Vagina (tissue), 2 donors: Measurements from ENCODE around the gene HOXA9. TPM values are rescaled to one million over a fixed set of nuclear protein-coding genes. Genes with fewer than 3 reads are reported as not detected.

Experiments
- DNase-seq, 2 donors: peaks; one replicate each; pipeline ENCODE4 v3.0.0-alpha.2; 2017; ENCODE audit errors: extremely low spot score in 2 of 2
- H3K27ac ChIP-seq: fragments of 200-600 bp; sonication (generic); one replicate; pipeline ENCODE4 v1.5.1; 2019
- H3K27me3 ChIP-seq: fragments of 200-600 bp; sonication (generic); one replicate; pipeline ENCODE4 v1.5.1; 2019
- H3K36me3 ChIP-seq, 2 donors: fragments of 200-600 bp; sonication (generic); one replicate each; pipeline ENCODE4 v1.5.1; 2017 to 2019
- H3K4me1 ChIP-seq: fragments of 200-600 bp; sonication (generic); one replicate; pipeline ENCODE4 v1.5.1; 2019
- H3K4me3 ChIP-seq, 2 donors: fragments of 200-600 bp; sonication (generic); 1 replicate in 1 of 2; 2 replicates in 1 of 2; pipeline ENCODE4 v1.5.1; 2016 to 2019
- H3K9me3 ChIP-seq: fragments of 200-600 bp; sonication (generic); one replicate; pipeline ENCODE4 v1.5.1; 2019
- CTCF ChIP-seq, 3 experiments: fragments of 450-650 bp in 2 of 3; fragments of 200-600 bp in 1 of 3; sonication (generic) in 1 of 3; IDR thresholded peaks; one replicate each; pipeline ENCODE4 v1.5.1; 2017 to 2019; ENCODE audit warnings: antibody characterized with exemption in 3 of 3, mild to moderate bottlenecking in 2 of 3, moderate library complexity in 2 of 3
- POLR2A ChIP-seq, 2 donors: fragments of 450-650 bp; IDR thresholded peaks; one replicate each; pipeline ENCODE4 v1.6.1; 2017; ENCODE audit warnings: antibody characterized with exemption in 2 of 2, mild to moderate bottlenecking in 2 of 2, moderate library complexity in 2 of 2
- POLR2AphosphoS5 ChIP-seq, 2 donors: sonication (generic); formaldehyde crosslinking; IDR thresholded peaks; one replicate each; pipeline ENCODE4 v1.9.0; 2017; ENCODE audit warnings: antibody characterized with exemption in 2 of 2, mild to moderate bottlenecking in 2 of 2, low read depth in 1 of 2; ENCODE audit not compliant: insufficient read depth in 1 of 2
- intact Hi-C: fragments of 100-400 bp; cut with DNase I; formaldehyde crosslinking; loops from one replicate; pipeline ENCODE4 v1.15.1; 2023
- total RNA-seq: library from RNA; depleted of rRNA; stranded (reverse); fragments of >200 nt; gene quantifications from one replicate; pipeline ENCODE4 v1.2.3, GENCODE V29; 2016

Gene HOXA9
- total RNA-seq, 1 donor from 2014 or later = 13.0 TPM

DNA sequence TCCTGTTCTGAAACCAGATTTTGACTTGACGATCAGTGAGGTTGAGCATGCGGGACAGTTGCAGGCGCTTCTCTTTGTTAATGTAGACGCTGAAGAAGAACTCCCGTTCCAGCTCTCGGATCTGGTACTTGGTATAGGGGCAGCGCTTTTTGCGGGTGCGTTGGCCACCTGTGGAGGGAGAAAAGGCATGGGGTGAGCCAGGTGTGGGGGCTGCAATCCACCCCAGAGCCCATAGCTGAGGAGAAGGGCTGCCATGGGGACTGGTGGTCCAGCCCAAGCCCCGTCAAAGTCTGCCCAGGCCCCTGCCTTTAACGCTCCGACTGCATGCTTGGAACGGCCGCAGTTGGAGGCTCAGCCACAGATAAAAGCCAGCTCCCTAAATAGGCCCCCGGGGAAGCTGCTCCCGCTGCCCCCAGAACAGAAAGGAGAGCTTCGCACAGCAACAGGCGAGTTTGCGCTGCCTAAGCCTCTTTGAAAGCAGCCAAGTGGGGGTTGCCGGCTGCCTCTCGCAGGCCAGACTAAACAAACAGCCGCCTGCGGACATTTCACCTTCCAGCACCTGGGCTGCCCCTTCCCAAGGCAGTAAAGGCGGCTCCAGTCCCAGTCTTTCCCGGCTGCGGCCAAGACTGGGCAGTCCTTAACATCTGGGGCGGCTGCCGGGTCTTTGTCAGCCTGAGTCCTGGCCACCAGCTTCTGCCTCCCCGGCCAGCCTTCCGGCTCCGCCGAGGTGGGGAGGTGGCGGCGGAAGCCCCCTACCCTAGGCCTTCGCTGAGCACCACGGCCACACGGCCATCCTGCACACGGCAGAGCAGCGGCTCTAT lies 17.7 kb upstream of the HOXA9 start:
- H3K36me3 ChIP-seq = no peaks in the 10 kb centered on the region
- no peaks in the 10 kb centered on the region for H3K27me3 ChIP-seq
- peaks cover 51% of the 10 kb centered on the region for H3K4me1 ChIP-seq
- TF ChIP-seq POLR2AphosphoS5 (IDR thresholded peaks at IDR 0.05; ENCODE audit: insufficient read depth in 1 of 2, low read depth in 1 of 2) = peak in 1 of 2 donors; percentile 12
- no peak for TF ChIP-seq CTCF (IDR thresholded peaks at IDR 0.05)
- H3K9me3 ChIP-seq = no peaks in the 10 kb centered on the region
- peak overlapping the region; percentile 99 for H3K27ac ChIP-seq
- H3K4me3 ChIP-seq = peak overlapping the region; percentile 64 to 88
- DNase-seq = no peak
- intact Hi-C loops = no loop called here

- TF ChIP-seq POLR2AphosphoS5 (IDR thresholded peaks at IDR 0.05; ENCODE audit: insufficient read depth in 1 of 2, low read depth in 1 of 2) (no peak), CTCF (IDR thresholded peaks at IDR 0.05) (no peak), POLR2A (IDR thresholded peaks at IDR 0.05) (no peak)
- intact Hi-C loops = no loop called here
- Histone ChIP-seq H3K27ac (peak overlapping the region; percentile 99), H3K9me3 (no peaks in the 10 kb centered on the region), H3K27me3 (no peaks in the 10 kb centered on the region), H3K36me3 (no peaks in the 10 kb centered on the region), H3K4me1 (peaks cover 47% of the 10 kb centered on the region), H3K4me3 (peak overlapping the region in 1 of 2 donors; percentile 64)
- DNase-seq = no peak
Measured at GRCh38 chr7:27182285-27182841, 17.0 kb upstream of the HOXA9 start.

GRCh38 chr7:27181795-27182275 lies 16.5 kb upstream of the HOXA9 start:
- Histone ChIP-seq H3K9me3 (no peaks in the 10 kb centered on the region), H3K4me3 (no peak overlapping the region), H3K27ac (peak overlapping the region; percentile 99), H3K36me3 (no peaks in the 10 kb centered on the region), H3K27me3 (no peaks in the 10 kb centered on the region), H3K4me1 (peaks cover 50% of the 10 kb centered on the region)
- intact Hi-C loops = no loop called here
- DNase-seq = no peak
- TF ChIP-seq POLR2AphosphoS5 (IDR thresholded peaks at IDR 0.05; ENCODE audit: insufficient read depth in 1 of 2, low read depth in 1 of 2) (no peak), CTCF (IDR thresholded peaks at IDR 0.05) (no peak), POLR2A (IDR thresholded peaks at IDR 0.05) (no peak)

DNA sequence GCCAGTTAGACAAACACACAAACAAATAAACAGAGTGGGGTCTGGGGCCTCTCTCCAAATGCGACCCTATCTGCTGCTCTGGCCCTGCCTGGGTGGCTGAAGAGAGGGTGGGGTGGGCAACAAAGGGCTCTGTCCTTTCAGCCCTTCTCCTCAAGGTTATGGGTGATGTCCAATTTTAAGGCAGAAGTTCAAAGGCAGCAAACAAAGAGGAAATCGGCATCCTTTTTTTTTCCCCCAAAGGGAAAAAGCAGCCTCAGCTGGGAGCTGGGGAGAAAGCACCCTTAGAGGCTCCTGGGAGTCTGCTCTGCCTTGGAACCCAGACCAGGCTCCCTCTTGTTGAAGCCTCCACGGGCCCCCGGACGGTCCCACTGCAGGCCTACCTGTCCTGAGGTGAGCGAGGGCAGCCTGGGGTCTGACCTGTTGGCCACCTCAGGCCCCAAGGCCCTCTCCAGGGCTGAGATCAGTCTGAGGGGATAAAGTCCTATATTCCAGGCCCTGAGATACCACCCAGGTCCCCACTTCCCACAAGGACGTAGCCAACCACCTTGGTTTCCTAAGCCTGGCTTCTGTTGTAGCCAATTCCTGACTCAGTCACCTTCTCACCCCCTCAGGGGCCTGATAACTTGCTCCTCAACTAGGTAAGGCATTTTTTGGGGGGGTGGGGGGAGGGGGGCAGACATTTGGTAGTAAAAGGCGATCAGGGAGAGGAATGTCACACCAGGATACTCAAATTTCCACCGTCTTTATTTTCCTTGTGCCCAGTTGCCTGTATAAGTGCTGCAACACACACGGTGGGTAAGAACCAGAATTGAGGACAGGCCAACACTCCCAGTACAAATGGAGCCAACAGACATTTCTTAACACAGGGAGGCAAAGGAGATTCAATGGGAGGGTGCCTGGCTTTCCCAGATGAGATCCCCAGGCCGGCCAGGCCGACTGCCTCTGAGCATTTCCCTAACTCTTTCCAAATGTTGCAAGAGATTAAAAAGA lies 15.4 kb upstream of the HOXA9 start:
- no peaks in the 10 kb centered on the region for H3K27me3 ChIP-seq
- H3K9me3 ChIP-seq = no peaks in the 10 kb centered on the region
- H3K36me3 ChIP-seq = no peaks in the 10 kb centered on the region
- peak overlapping the region; percentile 99 for H3K27ac ChIP-seq
- intact Hi-C loops = no loop called here
- TF ChIP-seq POLR2AphosphoS5 (IDR thresholded peaks at IDR 0.05; ENCODE audit: insufficient read depth in 1 of 2, low read depth in 1 of 2) (no peak), CTCF (IDR thresholded peaks at IDR 0.05) (no peak), POLR2A (IDR thresholded peaks at IDR 0.05) (no peak)
- peak overlapping the region; percentile 56 to 64 for H3K4me3 ChIP-seq
- DNase-seq = no peak
- peaks cover 57% of the 10 kb centered on the region for H3K4me1 ChIP-seq
